ENCODE data around the gene SCAMP5. TPM values are rescaled to one million over a fixed set of nuclear protein-coding genes. Genes with fewer than 3 reads are reported as not detected.

The SCAMP5 gene
- total RNA-seq, 1 donor = 0.43 TPM

GRCh38 chr15:74956648-74957475, 38.5 kb upstream of the SCAMP5 start, which contains the start of gene RPP25:
RPP25 (minus strand) TSS chr15:74956772; CDS start chr15:74956583, 189 bp downstream.
- peak; percentile 85 for DNase-seq (ENCODE audit: low read depth)
- peak within 1 kb of the TSS; percentile 83 for H3K4me3 ChIP-seq (ENCODE audit: low read depth, low read length)
- TF ChIP-seq, protein P1, sequence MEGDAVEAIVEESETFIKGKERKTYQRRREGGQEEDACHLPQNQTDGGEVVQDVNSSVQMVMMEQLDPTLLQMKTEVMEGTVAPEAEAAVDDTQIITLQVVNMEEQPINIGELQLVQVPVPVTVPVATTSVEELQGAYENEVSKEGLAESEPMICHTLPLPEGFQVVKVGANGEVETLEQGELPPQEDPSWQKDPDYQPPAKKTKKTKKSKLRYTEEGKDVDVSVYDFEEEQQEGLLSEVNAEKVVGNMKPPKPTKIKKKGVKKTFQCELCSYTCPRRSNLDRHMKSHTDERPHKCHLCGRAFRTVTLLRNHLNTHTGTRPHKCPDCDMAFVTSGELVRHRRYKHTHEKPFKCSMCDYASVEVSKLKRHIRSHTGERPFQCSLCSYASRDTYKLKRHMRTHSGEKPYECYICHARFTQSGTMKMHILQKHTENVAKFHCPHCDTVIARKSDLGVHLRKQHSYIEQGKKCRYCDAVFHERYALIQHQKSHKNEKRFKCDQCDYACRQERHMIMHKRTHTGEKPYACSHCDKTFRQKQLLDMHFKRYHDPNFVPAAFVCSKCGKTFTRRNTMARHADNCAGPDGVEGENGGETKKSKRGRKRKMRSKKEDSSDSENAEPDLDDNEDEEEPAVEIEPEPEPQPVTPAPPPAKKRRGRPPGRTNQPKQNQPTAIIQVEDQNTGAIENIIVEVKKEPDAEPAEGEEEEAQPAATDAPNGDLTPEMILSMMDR (IDR thresholded peaks at IDR 0.05; ENCODE audit: insufficient read depth, low read depth, low read length) = no peak

DNA sequence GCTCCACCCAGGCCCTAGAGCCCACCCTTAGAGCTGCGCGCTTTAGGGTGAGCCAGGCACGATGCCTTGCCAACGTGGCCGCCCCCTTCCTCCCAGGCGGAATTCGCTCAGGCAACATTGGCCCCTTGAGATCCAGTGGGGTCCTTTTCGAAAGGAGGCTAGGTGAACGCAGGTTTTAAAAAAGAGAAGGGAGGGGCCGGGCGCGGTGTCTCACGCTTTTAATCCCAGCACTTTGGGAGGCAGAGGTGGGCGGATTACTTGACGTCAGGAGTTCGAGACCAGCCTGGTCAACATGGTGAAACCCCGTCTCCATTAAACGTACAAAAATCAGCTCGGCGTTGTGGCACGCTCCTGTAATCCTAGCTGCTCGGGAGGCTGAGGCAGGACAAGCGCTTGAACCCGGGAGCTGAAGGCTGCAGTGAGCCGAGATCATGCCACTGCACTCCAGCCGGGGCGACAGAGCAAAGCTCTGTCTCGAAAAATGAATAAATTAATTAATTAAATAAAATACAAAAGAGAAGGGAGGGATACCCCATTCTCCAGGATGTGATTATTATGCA, 37.8 kb upstream of the SCAMP5 start:
- TF ChIP-seq, protein P1 (IDR thresholded peaks at IDR 0.05; ENCODE audit: insufficient read depth, low read depth, low read length) = no peak
- peak; percentile 56 for DNase-seq (ENCODE audit: low read depth)
- peak overlapping the region; percentile 83 for H3K4me3 ChIP-seq (ENCODE audit: low read depth, low read length)

DNA sequence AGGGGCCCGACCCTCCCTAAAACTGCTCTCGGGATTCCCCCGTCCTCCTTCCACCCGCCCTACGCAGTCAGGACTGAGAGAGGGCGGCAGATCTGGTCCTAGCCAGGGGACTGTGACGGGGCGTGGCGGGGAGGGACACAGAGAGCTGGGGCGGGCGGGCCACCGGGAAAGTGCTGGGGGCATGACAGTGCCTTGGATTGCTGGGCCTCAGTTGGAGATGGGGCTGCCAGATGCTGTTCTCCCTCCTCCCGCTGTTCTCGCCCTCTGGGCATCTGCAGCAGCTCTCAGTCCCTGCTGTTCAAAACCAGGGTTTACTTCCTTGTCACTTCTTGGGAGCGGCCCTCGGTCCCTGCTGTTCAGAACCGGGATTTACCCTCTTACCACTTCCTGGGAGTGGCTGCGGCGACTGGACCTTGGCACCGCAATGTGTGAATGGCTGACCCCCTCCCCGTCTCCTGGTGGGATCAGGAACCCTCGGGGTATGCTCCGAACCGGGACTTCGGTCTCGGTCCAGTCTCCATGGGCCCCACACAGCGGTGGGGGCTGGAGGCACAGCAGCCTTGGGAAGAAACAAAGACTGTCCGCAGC, 36.9 kb upstream of the SCAMP5 start:
- TF ChIP-seq, protein P1 (IDR thresholded peaks at IDR 0.05; ENCODE audit: insufficient read depth, low read depth, low read length) = no peak
- peak; percentile 30 for DNase-seq (ENCODE audit: low read depth)
- peak overlapping the region; percentile 83 for H3K4me3 ChIP-seq (ENCODE audit: low read depth, low read length)

DNA sequence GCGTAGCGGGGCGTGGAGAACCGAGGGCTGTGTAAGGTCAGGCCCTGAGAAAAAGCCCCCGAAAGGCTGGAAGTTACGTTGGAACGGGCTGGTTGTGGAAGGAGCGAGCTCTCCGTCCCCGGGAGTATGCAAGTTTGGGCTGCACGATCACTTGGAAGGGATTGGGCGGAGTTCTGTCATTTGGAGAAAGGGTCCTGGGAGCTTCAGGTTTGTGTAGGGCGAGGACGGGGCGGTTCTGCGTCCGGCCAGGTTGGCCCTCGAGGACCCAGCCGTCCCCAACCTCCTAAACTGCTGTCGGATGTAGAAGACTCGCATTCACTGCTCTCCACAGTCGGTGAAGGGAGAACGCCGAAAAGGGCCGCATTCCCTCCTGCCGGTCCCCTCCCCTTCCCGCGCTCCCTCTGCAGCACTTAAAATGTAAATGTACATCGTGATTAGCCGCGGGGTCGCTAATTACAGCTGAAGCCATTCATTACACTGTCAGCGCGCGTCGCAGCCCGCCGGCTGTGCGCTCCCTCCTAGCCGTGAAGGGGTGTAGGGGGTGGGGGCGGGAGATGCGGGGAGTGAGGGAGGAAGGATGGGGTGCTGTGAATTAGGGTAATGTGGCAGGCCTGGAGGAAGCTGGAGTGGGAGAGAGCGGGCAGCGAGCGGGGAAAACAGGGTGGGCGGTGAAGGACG, 36.3 kb upstream of the SCAMP5 start:
- H3K4me3 ChIP-seq (ENCODE audit: low read depth, low read length) = peak overlapping the region; percentile 83
- no peak for DNase-seq (ENCODE audit: low read depth)
- TF ChIP-seq, protein P1 (IDR thresholded peaks at IDR 0.05; ENCODE audit: insufficient read depth, low read depth, low read length) = no peak

DNA sequence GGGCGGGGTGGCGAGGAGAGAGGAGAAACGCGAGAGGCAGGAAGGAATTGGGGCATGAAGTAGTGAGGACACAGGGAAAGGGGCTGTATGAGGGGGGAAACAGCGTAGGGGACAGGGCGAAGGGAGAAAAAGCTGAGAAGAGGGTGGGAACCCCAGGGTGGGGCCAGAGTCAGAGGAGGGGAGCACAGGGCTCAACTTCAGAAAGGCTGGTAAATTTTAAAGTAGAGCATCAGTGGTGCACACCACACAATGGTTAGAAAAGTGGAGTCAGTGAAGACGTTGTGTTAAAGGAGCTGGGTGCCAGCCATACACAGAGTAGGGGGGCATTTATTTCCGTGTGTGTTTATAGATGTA, 35.8 kb upstream of the SCAMP5 start:
- no peak for DNase-seq (ENCODE audit: low read depth)
- TF ChIP-seq, protein P1 (IDR thresholded peaks at IDR 0.05; ENCODE audit: insufficient read depth, low read depth, low read length) = no peak
- H3K4me3 ChIP-seq (ENCODE audit: low read depth, low read length) = no peak overlapping the region

DNA sequence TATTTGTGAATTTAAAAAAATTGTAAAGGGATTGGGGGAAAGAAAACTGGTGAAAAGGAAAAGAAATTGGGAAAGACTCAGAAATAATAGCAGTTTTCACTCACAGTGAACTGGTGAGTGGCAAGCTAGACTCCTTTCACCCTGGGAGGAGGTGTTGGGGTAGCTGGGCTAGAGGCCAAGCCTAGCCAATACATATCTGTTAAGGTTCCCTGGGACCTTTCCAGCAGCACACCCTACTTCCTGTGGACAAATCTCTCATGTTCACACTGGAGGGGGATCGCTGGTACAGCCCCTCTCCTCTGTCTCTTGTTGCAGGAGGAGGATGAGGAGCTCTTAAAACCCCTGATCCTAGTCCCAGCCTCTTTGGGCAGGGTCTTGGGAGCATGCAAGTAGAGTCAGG, 35.1 kb upstream of the SCAMP5 start:
- no peak for DNase-seq (ENCODE audit: low read depth)
- H3K4me3 ChIP-seq (ENCODE audit: low read depth, low read length) = no peak overlapping the region
- TF ChIP-seq, protein P1 (IDR thresholded peaks at IDR 0.05; ENCODE audit: insufficient read depth, low read depth, low read length) = no peak

All from fibroblast of villous mesenchyme (primary cell).